ENCODE data around the gene PIAS3. TPM values are rescaled to one million over a fixed set of nuclear protein-coding genes. Genes with fewer than 3 reads are reported as not detected.

Gene PIAS3
- total and polyA plus RNA-seq, 2 donors (not counting 3 experiments of a cell fraction or from before 2014, with no cell fraction given), result 50.1 to 71.8 TPM

- Histone ChIP-seq H4K20me1 (replicated peaks; ENCODE audit: control insufficient read depth, extremely low read depth, insufficient read depth, low read length) (no peaks in the 10 kb centered on the region), H3K9ac (replicated peaks; ENCODE audit: extremely low read depth, insufficient read depth, low read length) (no peak overlapping the region), H3K4me2 (ENCODE audit: insufficient read depth, low read length) (no peak overlapping the region), H3K9me1 (replicated peaks; ENCODE audit: control insufficient read depth, extremely low read depth, insufficient read depth, low read length) (no peaks in the 10 kb centered on the region), H3K27ac (ENCODE audit: insufficient read depth, low read depth, low read length) (no peak overlapping the region), H3K4me1 (ENCODE audit: control insufficient read depth, extremely low read depth, insufficient read depth, low read length) (peaks cover 29% of the 10 kb centered on the region), H3K9me3 (replicated peaks; ENCODE audit: control insufficient read depth, insufficient read depth, low read length) (no peaks in the 10 kb centered on the region), H3K4me3 (replicated peaks in 1 of 3; ENCODE audit: insufficient read depth in 1 of 3, low read depth in 1 of 3, low read length in 3 of 3) (no peak overlapping the region), H3K79me2 (ENCODE audit: control insufficient read depth, insufficient read depth, low read length) (no peaks in the 10 kb centered on the region), H3K36me3 (ENCODE audit: control insufficient read depth in 2 of 2, extremely low read depth in 1 of 2, insufficient read depth in 2 of 2, low read length in 2 of 2) (peaks cover 2 to 6% of the 10 kb centered on the region in 2 experiments), H2AFZ (ENCODE audit: low read depth, low read length) (no peak overlapping the region), H3K27me3 (ENCODE audit: control insufficient read depth in 2 of 2, insufficient read depth in 2 of 2, low read length in 2 of 2) (no peaks in the 10 kb centered on the region)
- intact Hi-C loops (cut with micrococcal nuclease), result no loop called here
- POLR2A ChIA-PET, result no interaction called here
- no peak for TF ChIP-seq MYC (IDR thresholded peaks at IDR 0.05; ENCODE audit: low read depth, low read length)
- TF ChIP-seq POLR2AphosphoS5 (IDR thresholded peaks at IDR 0.05; ENCODE audit: insufficient read depth, low read depth, low read length), result no peak
- TF ChIP-seq, protein P1, sequence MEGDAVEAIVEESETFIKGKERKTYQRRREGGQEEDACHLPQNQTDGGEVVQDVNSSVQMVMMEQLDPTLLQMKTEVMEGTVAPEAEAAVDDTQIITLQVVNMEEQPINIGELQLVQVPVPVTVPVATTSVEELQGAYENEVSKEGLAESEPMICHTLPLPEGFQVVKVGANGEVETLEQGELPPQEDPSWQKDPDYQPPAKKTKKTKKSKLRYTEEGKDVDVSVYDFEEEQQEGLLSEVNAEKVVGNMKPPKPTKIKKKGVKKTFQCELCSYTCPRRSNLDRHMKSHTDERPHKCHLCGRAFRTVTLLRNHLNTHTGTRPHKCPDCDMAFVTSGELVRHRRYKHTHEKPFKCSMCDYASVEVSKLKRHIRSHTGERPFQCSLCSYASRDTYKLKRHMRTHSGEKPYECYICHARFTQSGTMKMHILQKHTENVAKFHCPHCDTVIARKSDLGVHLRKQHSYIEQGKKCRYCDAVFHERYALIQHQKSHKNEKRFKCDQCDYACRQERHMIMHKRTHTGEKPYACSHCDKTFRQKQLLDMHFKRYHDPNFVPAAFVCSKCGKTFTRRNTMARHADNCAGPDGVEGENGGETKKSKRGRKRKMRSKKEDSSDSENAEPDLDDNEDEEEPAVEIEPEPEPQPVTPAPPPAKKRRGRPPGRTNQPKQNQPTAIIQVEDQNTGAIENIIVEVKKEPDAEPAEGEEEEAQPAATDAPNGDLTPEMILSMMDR (IDR thresholded peaks at IDR 0.05; ENCODE audit: extremely low read depth in 1 of 2, insufficient read depth in 1 of 2, low read depth in 1 of 2, low read length in 2 of 2), result no peak
- no peak for TF ChIP-seq EZH2 (IDR thresholded peaks at IDR 0.05; ENCODE audit: borderline replicate concordance, low read depth, low read length, severe bottlenecking)
- TF ChIP-seq POLR2A (IDR thresholded peaks at IDR 0.05; ENCODE audit: low read depth, low read length), result no peak
- no peak for TF ChIP-seq GATA2 (IDR thresholded peaks at IDR 0.05; ENCODE audit: insufficient read depth, insufficient read length, low read depth, low read length)
- TF ChIP-seq FOS (IDR thresholded peaks at IDR 0.05; ENCODE audit: borderline replicate concordance, insufficient read depth, low read length), result no peak
- no peak for TF ChIP-seq JUN (IDR thresholded peaks at IDR 0.05; ENCODE audit: borderline replicate concordance, insufficient read depth, insufficient read length, low read depth)
- TF ChIP-seq MAX (IDR thresholded peaks at IDR 0.05; ENCODE audit: insufficient read depth, insufficient read length), result no peak
- BruUV-seq (replicated peaks), result no TSS peak
- DNase-seq (ENCODE audit: low read depth, low spot score) (no peak), FAIRE-seq (no peak)
- dilution Hi-C loops (cut with MboI; ENCODE audit: extremely low pct_ligation_motif_present, low sequenced_read_pairs), result no loop called here
- CTCF ChIA-PET, result interaction anchor here (0.7 to 1.9 kb wide), 4 partner anchors 10 to 19 kb away, joined by 3 to 7 read pairs (median 3); partner anchors contain the start of genes ANKRD35 and ITGA10
Observed at GRCh38 chr1:145895471-145895870, 36.6 kb upstream of the PIAS3 start.
